Erythroblast (primary cell): ENCODE results near the gene LRRC4.

Experiments
- GATA1 ChIP-seq: IDR thresholded peaks from 2 replicates; pipeline ENCODE4 v1.6.1; 2011; ENCODE audit warnings: low read depth, mild to moderate bottlenecking, control low read depth, low read length, moderate library complexity
- POLR2A ChIP-seq: IDR thresholded peaks from 2 replicates; pipeline ENCODE4 v1.6.1; 2011; ENCODE audit warnings: mild to moderate bottlenecking, low read length

DNA sequence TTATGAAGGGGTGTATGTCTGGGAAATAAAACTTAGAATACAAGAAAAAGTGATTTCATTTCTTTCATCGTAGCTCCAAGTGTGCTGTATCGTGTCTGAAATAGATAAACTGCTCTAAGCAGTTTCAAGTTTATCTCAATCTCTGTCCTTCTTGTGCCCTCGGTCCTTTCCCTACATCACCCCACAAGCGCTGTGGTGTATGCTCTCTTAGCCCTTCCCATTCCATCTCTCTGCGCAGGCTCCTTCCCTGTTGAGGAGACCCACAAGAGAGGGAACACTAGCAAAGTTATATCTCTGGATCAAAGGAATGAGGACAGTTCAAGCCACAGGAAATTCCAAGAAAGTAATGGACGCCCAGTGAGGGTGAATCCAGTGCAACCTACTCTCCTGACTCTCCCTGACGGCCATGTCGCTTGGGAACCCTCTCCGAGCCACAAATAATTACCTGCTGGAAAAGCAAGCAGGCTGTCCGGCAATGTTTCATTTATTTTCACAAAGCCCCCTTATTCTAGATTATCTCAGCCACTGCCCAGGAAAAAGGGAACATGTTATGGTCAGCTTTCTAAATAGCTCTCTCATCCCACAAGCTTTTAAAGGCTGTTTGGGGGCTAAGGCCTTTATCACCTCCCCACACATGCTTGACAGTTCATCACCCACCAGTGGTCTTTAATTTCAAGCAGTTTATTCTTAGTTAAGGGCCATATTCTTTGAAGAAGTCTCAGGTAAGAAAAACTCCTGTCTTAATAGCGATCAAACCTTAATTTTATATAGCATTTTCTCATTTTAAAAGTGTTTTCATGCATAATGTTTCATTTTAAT, 34.8 kb downstream of the LRRC4 start:
- TF ChIP-seq POLR2A (no peak), GATA1 (no peak)
